ENCODE results near the gene SAP130. TPM values are rescaled to one million over a fixed set of nuclear protein-coding genes. Genes with fewer than 3 reads are reported as not detected.

The SAP130 gene
- total and polyA plus RNA-seq, 2 of the 8 experiments (the other 6 are each of a cell fraction or from before 2014, with no cell fraction given) = 51.4 to 54.3 TPM

DNA sequence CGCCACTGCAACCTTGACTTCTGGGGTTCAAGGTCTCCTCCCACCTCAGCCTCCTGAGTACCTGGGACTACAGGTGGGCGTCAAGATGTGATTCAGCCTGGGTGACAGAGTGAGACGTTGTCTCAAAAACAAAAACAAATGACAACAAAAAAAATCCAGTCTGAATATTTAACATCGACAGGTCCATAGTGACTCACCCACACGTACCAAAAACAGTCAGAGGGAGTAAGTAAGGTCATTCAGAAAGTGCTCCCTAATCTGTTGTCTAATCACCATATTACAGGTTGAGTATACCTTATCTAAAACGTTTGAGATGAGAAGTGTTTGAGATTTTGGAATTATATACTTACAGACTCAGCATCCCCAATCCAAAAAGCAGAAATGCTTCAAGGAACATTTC, 24.4 kb downstream of the SAP130 start (continued):
- TF ChIP-seq, protein P1, sequence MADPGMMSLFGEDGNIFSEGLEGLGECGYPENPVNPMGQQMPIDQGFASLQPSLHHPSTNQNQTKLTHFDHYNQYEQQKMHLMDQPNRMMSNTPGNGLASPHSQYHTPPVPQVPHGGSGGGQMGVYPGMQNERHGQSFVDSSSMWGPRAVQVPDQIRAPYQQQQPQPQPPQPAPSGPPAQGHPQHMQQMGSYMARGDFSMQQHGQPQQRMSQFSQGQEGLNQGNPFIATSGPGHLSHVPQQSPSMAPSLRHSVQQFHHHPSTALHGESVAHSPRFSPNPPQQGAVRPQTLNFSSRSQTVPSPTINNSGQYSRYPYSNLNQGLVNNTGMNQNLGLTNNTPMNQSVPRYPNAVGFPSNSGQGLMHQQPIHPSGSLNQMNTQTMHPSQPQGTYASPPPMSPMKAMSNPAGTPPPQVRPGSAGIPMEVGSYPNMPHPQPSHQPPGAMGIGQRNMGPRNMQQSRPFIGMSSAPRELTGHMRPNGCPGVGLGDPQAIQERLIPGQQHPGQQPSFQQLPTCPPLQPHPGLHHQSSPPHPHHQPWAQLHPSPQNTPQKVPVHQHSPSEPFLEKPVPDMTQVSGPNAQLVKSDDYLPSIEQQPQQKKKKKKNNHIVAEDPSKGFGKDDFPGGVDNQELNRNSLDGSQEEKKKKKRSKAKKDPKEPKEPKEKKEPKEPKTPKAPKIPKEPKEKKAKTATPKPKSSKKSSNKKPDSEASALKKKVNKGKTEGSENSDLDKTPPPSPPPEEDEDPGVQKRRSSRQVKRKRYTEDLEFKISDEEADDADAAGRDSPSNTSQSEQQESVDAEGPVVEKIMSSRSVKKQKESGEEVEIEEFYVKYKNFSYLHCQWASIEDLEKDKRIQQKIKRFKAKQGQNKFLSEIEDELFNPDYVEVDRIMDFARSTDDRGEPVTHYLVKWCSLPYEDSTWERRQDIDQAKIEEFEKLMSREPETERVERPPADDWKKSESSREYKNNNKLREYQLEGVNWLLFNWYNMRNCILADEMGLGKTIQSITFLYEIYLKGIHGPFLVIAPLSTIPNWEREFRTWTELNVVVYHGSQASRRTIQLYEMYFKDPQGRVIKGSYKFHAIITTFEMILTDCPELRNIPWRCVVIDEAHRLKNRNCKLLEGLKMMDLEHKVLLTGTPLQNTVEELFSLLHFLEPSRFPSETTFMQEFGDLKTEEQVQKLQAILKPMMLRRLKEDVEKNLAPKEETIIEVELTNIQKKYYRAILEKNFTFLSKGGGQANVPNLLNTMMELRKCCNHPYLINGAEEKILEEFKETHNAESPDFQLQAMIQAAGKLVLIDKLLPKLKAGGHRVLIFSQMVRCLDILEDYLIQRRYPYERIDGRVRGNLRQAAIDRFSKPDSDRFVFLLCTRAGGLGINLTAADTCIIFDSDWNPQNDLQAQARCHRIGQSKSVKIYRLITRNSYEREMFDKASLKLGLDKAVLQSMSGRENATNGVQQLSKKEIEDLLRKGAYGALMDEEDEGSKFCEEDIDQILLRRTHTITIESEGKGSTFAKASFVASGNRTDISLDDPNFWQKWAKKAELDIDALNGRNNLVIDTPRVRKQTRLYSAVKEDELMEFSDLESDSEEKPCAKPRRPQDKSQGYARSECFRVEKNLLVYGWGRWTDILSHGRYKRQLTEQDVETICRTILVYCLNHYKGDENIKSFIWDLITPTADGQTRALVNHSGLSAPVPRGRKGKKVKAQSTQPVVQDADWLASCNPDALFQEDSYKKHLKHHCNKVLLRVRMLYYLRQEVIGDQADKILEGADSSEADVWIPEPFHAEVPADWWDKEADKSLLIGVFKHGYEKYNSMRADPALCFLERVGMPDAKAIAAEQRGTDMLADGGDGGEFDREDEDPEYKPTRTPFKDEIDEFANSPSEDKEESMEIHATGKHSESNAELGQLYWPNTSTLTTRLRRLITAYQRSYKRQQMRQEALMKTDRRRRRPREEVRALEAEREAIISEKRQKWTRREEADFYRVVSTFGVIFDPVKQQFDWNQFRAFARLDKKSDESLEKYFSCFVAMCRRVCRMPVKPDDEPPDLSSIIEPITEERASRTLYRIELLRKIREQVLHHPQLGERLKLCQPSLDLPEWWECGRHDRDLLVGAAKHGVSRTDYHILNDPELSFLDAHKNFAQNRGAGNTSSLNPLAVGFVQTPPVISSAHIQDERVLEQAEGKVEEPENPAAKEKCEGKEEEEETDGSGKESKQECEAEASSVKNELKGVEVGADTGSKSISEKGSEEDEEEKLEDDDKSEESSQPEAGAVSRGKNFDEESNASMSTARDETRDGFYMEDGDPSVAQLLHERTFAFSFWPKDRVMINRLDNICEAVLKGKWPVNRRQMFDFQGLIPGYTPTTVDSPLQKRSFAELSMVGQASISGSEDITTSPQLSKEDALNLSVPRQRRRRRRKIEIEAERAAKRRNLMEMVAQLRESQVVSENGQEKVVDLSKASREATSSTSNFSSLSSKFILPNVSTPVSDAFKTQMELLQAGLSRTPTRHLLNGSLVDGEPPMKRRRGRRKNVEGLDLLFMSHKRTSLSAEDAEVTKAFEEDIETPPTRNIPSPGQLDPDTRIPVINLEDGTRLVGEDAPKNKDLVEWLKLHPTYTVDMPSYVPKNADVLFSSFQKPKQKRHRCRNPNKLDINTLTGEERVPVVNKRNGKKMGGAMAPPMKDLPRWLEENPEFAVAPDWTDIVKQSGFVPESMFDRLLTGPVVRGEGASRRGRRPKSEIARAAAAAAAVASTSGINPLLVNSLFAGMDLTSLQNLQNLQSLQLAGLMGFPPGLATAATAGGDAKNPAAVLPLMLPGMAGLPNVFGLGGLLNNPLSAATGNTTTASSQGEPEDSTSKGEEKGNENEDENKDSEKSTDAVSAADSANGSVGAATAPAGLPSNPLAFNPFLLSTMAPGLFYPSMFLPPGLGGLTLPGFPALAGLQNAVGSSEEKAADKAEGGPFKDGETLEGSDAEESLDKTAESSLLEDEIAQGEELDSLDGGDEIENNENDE (IDR thresholded peaks at IDR 0.05; ENCODE audit: insufficient replicate concordance, low read length) = no peak
- TF ChIP-seq BCL11A (IDR thresholded peaks at IDR 0.05; ENCODE audit: low read depth in 2 of 2, low read length in 2 of 2) (no peak), YY1 (IDR thresholded peaks at IDR 0.05; ENCODE audit: low read depth, low read length) (no peak), HDAC6 (IDR thresholded peaks at IDR 0.05; ENCODE audit: low read depth, low read length) (no peak), TAF1 (IDR thresholded peaks at IDR 0.05; ENCODE audit: low read depth, low read length) (no peak), TBP (IDR thresholded peaks at IDR 0.05; ENCODE audit: low read depth, low read length) (no peak), CHD2 (IDR thresholded peaks at IDR 0.05; ENCODE audit: low read length) (no peak)

Data from H1 (cell line).